HG03108 (cell line): ENCODE results near the gene HDAC9.

ENCODE experiments used
- ATAC-seq: cut with Tn5 transposase; IDR thresholded peaks from one replicate; pipeline ENCODE4 v1.9.1; 2021; ENCODE audit warnings: moderate library complexity; ENCODE audit not compliant: unreplicated experiment

Gene HDAC9

GRCh38 chr7:18771834-18772566 is 276.5 kb downstream of the HDAC9 start:
- no peak for ATAC-seq

- ATAC-seq: no peak
Observed at GRCh38 chr7:18772567-18772965, 277.0 kb downstream of the HDAC9 start.

- ATAC-seq: no peak
Observed at GRCh38 chr7:18777314-18777713, 281.8 kb downstream of the HDAC9 start.

GRCh38 chr7:18778594-18778993 is 283.0 kb downstream of the HDAC9 start:
- ATAC-seq: no peak

GRCh38 chr7:18780266-18780665 is 284.7 kb downstream of the HDAC9 start:
- ATAC-seq: no peak

- no peak for ATAC-seq
Observed at GRCh38 chr7:18780938-18781337, 285.4 kb downstream of the HDAC9 start.

GRCh38 chr7:18786196-18786727 is 290.7 kb downstream of the HDAC9 start:
- ATAC-seq: no peak

GRCh38 chr7:18786796-18787195 is 291.2 kb downstream of the HDAC9 start:
- no peak for ATAC-seq

GRCh38 chr7:18788026-18788425 is 292.5 kb downstream of the HDAC9 start:
- ATAC-seq: no peak

GRCh38 chr7:18792871-18793595 is 297.5 kb downstream of the HDAC9 start:
- ATAC-seq: no peak

- no peak for ATAC-seq
Observed at GRCh38 chr7:18796216-18796615, 300.7 kb downstream of the HDAC9 start.

- ATAC-seq: no peak
Observed at GRCh38 chr7:18798088-18798906, 302.7 kb downstream of the HDAC9 start.

- ATAC-seq: no peak
Observed at GRCh38 chr7:18799899-18800298, 304.4 kb downstream of the HDAC9 start.

- no peak for ATAC-seq
Observed at GRCh38 chr7:18803923-18804322, 308.4 kb downstream of the HDAC9 start.

GRCh38 chr7:18806177-18806576 is 310.6 kb downstream of the HDAC9 start:
- no peak for ATAC-seq

GRCh38 chr7:18808026-18808425 is 312.5 kb downstream of the HDAC9 start:
- ATAC-seq: no peak

GRCh38 chr7:18815261-18815960 is 319.9 kb downstream of the HDAC9 start:
- ATAC-seq: no peak

GRCh38 chr7:18820981-18821380 is 325.4 kb downstream of the HDAC9 start:
- no peak for ATAC-seq

- ATAC-seq: no peak
Observed at GRCh38 chr7:18821554-18821953, 326.0 kb downstream of the HDAC9 start.

- no peak for ATAC-seq
Observed at GRCh38 chr7:18824157-18824556, 328.6 kb downstream of the HDAC9 start.
